NCI-H1105 treated with DMSO at 0.1 percent for 48 hours (cell line): ENCODE results near the gene NSUN6.
"Not testable (repeated sequence)": the region's sequence is repeated elsewhere in the genome, so short reads cannot be mapped to it uniquely, and the experiment has no call there.

Experiments
- DNase-seq: peaks from one replicate; lab custom pipeline; 2025; lab: John Stamatoyannopoulos, UW

The NSUN6 gene

DNA sequence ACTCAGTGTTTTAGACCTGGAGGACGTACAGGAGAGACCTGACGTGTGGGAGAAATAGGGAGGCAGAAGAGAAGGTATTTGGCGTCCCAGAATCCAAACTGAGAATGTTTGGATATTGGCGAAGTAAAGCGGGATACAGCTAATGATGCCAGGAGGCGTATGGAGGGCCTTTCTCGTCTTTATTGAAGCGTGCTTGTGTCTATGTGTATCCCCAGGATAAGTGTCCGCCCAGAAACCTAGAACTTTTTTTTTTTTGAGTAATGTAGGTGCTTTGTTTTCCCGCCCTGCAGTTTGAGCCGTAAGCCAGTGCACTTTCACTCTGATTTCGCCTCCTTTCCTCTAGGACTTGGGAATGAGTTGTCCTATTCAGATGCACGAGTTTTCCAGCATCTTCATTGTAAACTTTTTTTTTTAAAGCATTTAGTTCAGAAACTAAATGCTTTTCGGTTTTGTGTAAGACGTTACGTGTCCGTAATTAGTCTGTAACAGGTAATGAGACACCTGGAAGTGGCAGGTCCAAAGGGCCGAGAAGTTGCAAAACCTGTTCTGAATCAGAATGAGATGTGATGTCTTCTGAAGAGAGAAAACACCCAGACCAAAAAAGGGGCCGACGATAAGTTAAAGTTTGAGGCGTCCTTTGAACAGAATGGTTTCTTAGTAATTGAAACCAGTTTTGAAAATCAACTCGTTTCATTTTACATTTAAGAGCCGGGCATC, 8.6 kb upstream of the NSUN6 start:
- DNase-seq = peak; percentile 46

DNA sequence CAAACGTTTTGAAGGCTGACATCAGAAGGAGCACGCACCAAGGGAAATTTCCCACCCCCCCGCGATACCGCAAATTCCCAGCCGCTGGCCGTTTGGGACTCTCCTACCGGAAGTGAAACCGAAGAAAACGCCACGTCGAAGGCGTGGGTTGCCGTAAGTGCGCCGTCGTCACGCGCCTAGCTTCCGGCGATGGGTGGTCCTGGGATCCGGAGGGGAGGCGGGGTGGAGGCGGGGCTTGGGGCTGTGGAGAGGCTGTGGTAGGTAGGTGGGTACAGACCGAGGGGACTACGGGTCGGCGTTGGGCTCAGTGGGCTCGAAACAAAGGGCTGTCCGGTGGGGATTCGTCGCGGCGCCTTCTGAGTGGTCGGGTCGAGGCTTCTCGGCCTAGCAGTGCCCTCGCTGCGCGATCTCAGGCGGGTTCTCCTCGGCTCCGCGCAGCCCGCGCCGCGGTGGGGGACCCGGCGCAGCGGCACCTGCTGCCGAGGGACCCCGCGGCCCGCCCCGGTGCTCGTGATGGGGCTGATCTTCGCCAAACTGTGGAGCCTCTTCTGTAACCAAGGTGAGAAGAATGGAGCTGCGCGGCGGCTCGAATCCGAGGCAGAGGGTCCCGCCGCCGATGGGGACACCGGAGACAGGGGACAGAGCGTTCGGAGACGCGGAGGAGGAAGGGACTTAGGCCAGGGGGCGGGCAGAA, 7.9 kb upstream of the NSUN6 start, which contains the start of gene ARL5B:
Gene ARL5B, plus strand, starts transcription at position 307 of the 694 bp plus-strand sequence. Its CDS starts 207 bp downstream, at position 514.
- DNase-seq = peak; percentile 82

DNA sequence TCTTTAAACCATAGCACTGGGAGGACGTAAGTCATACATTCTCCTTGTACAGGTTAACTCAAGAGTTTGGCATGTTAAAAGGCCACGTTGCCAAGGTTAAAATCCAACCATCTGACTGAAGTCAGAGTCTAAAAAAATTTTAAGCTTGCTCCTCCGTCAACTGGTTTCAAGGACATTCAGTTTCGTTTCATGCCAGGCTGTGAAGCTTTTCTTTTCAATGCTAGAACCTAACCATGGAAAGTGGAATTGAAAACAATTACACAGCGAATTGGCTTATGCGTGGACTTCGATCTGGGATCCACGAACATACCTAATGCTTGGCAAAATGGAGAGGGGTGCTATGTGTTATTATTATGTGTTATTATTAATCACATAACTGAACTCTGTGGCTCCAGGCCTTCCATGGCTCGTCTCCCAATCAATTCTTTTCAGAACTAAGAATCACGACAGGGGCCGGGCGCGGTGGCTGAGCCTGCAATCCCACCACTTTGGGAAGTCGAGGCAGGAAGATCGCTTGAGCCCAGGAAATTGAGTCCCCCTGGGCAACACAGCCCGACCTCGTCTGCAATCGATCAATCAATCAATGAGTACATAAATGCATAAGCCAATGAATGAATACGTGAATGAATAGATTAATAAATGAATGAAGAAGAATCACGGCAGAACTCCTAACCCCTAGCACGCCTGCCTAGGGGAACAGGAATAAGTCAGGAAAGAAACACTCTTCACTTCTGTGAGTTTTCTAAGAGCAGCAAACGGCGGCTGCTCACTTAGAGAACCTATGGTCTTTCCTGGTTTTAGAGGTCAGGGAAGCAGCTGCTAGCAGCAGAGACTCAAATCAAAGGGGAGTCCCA, 7.1 kb upstream of the NSUN6 start:
- no peak for DNase-seq

DNA sequence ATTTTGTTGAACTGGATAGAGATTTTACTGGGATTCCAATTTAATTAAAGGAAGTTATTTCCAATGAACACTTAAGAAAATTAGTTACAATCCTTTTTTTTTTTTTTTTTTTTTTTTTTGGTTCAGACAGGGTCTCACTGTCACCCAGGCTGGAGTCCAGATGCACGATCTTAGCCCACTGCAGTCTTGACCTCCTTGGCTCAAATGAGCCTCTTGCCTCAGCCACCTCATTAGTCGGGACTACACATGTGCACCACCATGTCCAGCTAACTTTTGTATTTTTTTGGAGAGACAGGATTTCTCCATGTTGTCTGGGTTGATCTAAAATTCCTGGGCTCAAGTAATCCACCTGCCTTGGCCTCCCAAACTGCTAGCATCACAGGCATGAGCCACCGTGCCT, 5.3 kb upstream of the NSUN6 start:
- no peak for DNase-seq

DNA sequence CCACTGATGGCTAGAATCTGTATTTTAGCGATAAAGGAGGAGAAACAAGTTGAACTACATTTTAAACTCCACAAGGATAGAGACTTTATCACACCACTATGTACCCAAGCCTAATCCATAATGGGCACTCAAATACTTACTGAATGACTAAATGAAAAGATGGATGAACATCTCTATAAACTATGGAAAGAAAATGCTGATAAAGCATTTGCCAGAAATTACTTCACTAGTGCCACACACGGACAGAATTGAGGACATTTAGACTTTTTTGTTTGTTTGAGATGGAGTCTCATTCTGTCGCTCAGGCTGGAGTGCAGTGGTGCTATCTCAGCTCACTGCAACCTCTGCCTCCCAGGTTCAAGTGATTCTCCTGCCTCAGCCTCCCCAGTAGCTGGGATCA, 1.7 kb upstream of the NSUN6 start:
- no peak for DNase-seq

DNA sequence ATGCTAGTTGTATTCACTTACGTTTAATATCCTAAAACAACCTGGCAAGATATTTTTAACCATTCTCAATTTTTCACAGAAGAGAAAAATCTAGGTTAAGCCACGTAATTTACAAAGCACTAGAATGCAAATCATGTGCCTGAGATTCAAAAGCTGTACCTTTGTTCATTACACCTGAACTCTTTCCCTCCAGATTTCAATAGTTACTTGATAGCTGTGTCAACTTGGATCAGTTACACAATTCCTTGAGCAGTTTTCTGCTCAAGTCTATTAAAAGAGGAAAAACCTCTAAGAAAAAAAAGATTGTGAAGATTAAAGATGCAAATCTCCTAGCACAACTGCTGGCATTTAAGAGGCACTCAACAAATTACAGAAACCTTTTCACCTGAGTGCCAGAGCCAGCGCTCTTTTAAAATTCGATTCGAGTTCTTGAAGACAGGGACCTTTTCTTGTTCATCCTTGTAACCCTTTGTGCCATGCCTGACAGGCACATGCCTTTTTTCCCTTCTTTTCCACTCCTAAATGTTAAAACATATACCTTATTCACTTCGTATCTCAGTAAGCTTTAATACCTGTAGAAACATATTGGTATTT, 886 bp downstream of the NSUN6 start:
- no peak for DNase-seq

DNA sequence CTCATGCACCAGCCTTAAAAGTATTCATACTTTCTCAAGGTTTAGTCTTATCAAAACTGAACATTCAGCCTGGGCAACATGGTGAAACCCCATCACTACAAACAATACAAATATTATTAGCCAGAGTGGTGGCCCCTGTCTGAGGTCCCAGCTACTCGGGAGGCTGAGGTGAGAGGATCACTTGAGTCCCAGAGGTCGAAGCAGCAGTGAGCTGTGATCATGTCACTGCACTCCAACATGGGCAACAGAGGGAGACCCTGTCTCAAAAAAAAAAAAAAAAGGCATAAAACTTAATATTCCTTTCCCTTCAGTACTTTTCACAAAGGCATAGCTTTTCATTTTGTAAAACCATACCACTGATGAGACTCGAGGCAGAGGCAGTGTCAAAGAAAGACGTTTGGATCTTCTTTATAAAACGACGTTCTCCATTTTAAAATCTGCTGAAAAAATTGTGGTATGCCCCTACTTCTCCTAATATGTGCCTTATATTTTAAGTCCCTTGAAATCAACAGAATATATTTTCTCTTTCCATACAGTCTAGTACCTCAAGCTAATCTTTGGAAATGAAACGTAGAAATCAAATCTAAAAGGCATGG, 1.9 kb downstream of the NSUN6 start:
- no peak for DNase-seq

DNA sequence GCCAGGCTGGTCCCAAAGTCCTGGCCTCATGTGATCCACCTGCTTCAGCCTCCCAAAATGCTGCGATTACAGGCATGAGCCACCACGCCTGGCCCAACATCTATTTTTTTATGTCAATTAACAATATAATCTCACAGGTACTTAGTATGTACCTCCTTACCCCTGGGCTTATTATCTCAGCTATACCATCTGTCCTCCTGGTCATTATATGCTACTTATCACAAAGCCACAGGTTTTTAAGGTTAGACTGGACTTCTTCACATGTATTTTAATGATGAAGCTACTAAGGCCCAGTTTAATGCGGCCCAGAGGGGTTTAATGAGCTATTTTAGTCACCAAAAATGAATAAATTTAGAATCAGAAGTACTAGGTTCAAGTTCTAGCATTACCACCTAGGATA, 3.4 kb downstream of the NSUN6 start:
- DNase-seq = no peak

DNA sequence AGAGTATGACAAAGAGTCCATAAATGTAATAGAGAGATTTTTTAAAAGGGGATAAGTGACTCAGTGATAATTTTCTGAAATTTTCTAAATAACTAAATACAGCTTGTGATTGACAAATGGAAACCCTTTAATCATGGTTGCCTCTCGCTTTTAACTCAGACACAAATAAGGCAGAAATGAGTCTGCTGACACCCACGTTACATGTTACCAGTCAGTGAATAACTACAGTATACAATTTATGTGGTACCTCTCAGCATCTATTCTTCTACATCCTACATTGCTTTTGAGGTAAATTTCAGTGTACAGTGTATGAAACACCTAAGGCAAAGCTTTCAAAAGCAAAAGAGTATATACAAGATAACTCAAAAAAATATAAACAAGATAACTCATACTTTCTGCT, 4.2 kb downstream of the NSUN6 start:
- no peak for DNase-seq

DNA sequence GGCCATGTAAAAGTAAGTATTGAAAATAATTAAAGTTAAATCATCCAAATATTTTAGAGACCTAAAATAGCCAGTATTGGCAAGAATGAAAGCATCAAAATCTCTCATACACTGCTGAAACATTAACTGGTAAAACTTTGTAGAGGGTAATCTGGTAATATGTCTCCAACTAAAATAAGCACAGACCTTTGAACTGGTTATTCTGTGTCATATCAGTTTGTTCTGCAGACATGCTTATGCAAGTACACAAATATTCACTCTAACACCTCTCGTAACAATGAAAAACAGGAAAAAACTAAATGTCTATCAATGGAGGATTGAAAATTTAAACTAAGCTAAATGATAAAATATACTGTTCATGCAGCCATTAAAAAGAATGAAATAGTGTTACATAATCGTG, 11.7 kb downstream of the NSUN6 start:
- DNase-seq = not testable (repeated sequence)

DNA sequence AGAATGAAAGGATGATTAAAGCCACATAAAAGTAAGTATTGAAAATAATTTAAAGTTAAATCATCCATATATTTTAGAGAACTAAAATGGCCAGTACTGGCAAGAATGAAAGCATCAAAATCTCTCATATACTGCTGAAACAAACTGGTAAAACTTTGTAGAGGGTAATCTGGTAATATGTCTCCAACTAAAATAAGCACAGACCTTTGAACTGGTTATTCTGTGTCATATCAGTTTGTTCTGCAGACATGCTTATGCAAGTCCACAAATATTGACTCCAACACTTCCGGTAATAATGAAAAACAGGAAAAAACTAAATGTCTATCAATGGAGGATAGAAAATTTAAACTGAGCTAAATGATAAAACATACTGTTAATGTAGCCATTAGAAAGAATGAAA, 14.0 kb downstream of the NSUN6 start:
- DNase-seq = not testable (repeated sequence)

DNA sequence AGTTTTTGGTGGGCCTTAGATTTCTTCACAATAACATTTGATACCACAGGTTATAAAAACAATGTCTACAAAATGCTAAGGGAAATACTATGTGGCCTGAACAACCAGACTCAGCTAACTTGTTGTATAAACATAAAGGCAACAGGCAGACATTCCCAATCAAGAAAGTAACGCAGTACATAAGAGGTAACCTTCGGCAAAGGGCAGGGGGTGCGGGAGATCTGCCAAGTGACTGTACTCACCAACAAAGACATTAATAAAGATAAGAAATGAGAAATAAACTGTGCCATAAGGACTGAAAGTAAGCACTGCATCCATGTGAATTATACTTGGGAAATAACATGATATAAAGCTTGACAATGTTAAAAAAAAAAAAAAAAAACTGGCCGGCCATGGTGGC, 15.4 kb downstream of the NSUN6 start:
- no peak for DNase-seq

DNA sequence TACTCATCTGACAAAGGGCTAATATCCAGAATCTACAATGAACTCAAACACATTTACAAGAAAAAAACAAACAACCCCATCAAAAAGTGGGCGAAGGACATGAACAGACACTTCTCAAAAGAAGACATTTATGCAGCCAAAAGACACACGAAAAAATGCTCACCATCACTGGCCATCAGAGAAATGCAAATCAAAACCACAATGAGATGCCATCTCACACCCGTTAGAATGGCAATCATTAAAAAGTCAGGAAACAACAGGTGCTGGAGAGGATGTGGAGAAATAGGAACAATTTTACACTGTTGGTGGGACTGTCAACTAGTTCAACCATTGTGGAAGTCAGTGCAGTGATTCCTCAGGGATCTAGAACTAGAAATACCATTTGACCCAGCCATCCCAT, 18.9 kb downstream of the NSUN6 start:
- not testable (repeated sequence) for DNase-seq

DNA sequence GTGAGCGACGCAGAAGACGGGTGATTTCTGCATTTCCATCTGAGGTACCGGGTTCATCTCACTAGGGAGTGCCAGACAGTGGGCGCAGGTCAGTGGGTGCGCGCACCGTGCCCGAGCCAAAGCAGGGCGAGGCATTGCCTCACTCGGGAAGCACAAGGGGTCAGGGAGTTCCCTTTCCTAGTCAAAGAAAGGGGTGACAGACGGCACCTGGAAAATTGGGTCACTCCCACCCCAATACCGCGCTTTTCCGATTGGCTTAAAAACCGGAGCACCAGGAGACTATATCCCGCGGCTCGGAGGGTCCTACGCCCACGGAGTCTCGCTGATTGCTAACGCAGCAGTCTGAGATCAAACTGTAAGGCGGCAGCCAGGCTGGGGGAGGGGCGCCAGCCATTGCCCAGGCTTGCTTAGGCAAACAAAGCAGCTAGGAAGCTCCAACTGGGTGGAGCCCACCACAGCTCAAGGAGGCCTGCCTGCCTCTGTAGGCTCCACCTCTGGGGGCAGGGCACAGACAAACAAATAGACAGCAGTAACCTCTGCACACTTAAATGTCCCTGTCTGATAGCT, 23.9 kb downstream of the NSUN6 start:
- peak; percentile 64 for DNase-seq

DNA sequence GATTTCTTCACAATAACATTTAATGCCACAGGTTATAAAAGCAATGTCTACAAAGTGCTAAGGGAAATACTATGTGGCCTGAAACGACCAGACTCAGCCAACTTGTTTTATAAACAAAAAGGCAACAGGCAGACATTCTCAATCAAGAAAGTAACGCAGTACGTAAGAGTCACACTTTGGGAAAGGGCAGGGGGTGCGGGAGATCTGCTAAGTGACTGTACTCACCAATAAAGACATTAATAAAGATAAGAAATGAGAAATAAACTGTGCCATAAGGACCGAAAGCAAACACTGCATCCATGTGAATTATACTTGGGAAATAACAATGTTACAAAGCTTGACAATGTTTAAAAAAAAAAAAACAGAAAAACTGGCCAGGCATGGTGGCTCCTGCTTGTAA, 25.5 kb downstream of the NSUN6 start:
- no peak for DNase-seq

DNA sequence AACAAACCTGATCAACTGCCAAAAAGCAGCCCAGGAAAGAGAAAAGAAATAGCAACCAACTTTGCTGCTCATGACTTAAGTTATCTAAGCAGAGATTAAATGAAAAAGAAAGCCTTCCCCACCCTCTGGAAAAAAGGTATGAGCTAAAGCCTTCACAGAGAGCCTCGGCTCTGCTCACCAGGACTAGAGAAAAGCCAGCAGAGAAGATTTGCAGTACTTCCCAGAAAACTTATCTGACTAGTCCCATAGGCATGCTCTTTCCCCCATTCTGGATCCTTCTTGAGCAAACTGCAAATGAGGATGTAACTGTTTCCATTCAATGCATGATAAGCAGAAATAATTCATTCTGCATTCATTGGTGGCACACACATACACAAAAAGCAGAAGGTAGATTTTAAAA, 27.7 kb downstream of the NSUN6 start:
- DNase-seq = not testable (repeated sequence)

DNA sequence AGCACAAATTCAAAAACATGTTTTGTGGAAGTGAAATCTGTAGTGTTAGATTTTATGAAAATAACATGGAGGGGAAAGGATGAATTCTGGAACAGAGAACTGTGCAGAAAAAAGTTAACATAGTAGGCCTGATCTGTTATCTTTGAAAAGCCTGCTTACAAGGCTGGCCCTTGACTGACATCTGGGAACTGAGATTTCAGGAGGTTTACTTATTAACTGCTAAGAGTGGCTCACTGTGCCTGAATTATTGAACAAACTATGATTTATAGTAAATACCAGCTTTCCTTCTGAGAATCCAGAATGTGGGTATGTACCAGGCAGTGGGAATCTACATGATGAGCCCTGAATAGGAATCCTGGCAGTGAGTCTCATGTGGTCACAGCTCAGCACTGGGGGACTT, 30.5 kb downstream of the NSUN6 start:
- no peak for DNase-seq

DNA sequence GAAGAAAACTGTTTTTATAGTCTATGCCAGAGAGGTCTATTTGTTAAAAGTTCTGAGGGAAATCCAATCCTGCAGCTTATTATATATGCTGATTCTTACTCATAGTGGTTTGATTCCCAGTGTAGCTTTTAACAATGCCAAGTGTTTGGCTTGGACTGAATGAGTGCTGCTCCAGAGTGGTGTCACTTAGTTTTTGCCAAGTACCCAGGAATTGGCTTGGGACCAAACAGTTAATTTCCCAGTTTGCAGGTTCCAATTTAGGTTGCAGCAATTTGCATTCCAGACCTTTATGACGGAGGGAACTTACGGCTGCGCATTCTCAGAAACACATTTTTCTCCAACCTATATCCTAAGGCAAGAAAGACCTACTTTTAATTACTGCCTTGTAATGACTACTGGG, 32.4 kb downstream of the NSUN6 start:
- DNase-seq = peak; percentile 88

DNA sequence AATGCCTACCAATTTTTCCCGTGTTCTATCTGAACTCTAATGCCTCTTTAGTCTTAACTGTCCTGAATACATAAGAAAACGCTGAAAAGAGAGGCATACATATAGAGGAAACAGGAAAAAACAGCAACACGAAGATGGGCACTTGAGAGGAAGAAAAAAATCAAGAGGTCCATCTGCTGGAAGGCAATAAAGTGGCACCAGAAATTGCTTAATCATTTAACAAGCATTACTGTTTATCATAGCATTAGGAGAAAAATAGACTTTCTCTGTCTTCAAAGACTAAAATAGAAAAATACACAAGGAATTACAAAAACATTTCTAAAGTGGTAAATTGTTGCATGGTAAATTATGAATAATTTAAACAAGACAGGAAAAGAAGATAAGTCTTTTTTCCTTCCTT, 35.0 kb downstream of the NSUN6 start:
- DNase-seq = no peak

DNA sequence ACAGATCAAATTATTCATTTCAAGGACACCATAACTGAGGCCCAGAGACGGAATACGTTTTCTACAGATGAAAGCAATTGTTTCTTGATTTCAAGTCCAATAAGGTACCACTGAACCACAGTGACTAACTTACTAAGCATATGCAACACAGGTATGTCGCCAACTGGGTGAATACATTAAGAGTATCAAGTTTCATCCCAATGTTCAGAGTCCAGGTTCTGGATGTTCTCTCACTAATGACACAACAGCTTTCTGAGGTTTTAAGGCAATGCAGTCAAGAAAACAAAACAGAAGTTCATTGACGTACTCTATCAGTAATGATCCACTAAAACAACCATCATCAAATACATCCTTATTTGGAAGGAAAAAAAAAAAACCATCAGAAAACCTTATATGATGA, 35.8 kb downstream of the NSUN6 start:
- no peak for DNase-seq

DNA sequence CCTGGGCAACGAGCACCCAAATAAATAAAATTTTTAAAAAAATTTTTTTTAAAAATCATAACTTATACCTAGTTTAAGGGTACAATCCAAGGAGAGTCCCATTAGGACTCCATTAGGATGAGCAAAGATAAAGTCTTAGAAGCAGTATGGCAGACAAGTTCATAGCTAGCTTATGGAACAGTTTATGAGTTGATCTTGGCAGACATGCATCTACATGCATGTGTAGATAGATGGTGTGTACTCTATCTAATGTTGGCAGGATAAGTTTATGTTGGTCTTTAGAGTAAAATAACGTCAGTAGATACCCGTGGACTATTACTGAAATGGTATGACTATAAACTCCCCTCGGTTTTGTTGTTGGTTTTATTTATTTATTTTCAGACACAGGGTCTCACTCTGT, 40.2 kb downstream of the NSUN6 start:
- DNase-seq = no peak

DNA sequence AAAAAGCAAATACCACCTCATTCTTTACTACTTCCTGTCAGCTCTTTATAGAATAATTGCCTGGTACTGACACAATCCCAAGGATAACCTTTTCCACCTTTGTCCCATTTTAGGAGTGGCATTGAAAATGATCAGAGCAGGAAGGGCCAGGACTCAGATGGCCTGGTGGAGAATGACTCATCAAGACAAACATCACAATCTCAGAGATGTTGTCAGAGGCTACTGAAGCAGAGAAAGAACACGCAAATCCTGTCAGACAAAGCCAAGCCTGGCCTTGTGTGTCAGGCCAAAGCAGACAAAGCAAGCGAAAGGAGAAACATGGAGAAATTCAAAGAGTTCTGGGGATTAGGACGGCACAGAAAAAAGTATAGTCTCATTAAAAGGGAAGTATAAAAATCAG, 40.9 kb downstream of the NSUN6 start:
- DNase-seq = no peak
